Right lobe of liver (tissue), 6 donors: ENCODE results near the gene MARK3. TPM values are rescaled to one million over a fixed set of nuclear protein-coding genes. Genes with fewer than 3 reads are reported as not detected.
A peak's percentile ranks its signal among the peaks of the same experiment; 100 is the strongest.

Experiments
- ATAC-seq, 4 donors: fragments of 200-7000 bp; cut with Tn5 transposase; one replicate each; pipeline ENCODE4 v1.9.1; 2020; ENCODE audit warnings: mild to moderate bottlenecking in 4 of 4, moderate library complexity in 4 of 4
- DNase-seq, 3 donors: peaks; one replicate each; pipeline ENCODE4 v3.0.0-alpha.2; 2020
- H3K27ac ChIP-seq, 3 donors: fragments of 200-600 bp; one replicate each; pipeline ENCODE4 v1.8.0; 2022
- H3K27me3 ChIP-seq, 2 donors: fragments of 200-600 bp; one replicate each; pipeline ENCODE4 v1.8.0; 2022
- H3K36me3 ChIP-seq, 4 donors: fragments of 200-600 bp; sonication (generic) in 1 of 4; one replicate each; pipeline versions ENCODE4 v1.5.1 to v1.8.0; 2017 to 2022; ENCODE audit warnings: control low read depth in 1 of 4
- H3K4me1 ChIP-seq, 4 donors: fragments of 200-600 bp; sonication (generic) in 1 of 4; one replicate each; pipeline versions ENCODE4 v1.5.1 to v1.8.0; 2017 to 2022; ENCODE audit warnings: control low read depth in 1 of 4
- H3K4me3 ChIP-seq, 3 donors: fragments of 200-600 bp; one replicate each; pipeline ENCODE4 v1.8.0; 2022
- H3K9me3 ChIP-seq, 4 donors: fragments of 200-600 bp; sonication (generic) in 1 of 4; one replicate each; pipeline versions ENCODE4 v1.5.1 to v1.8.0; 2017 to 2022; ENCODE audit warnings: control low read depth in 1 of 4
- CTCF ChIP-seq, 4 donors: fragments of 200-600 bp in 3 of 4; fragments of 450-650 bp in 1 of 4; IDR thresholded peaks; one replicate each; pipeline versions ENCODE4 v1.5.1 to v1.8.0; 2016 to 2022; ENCODE audit warnings: antibody characterized with exemption in 4 of 4, mild to moderate bottlenecking in 2 of 4
- POLR2A ChIP-seq: fragments of 450-650 bp; IDR thresholded peaks from one replicate; pipeline ENCODE4 v1.6.1; 2017; ENCODE audit warnings: antibody characterized with exemption, mild to moderate bottlenecking
- WGBS: methylation state at CpG from one replicate; pipeline ENCODE4 v1.1.6; 2018; ENCODE audit warnings: low coverage, low lambda C conversion rate; ENCODE audit not compliant: insufficient coverage; ENCODE audit errors: missing lambda C conversion rate; 5-methylcytosine and 5-hydroxymethylcytosine counted together
- intact Hi-C, 2 donors: fragments of 100-400 bp; cut with DNase I; formaldehyde crosslinking; loops; one replicate each; pipeline versions ENCODE4 v1.11.2 to v1.14.1; 2022
- total RNA-seq, 6 experiments: library from RNA; depleted of rRNA in 2 of 6; stranded (reverse); fragments of >200 nt in 2 of 6; fragmentation: NEBNext Ultra II Directional in 3 of 6; extraction: Animal tissue kit (Norgen Biotek cat#: 25700) in 3 of 6; gene quantifications; one replicate each; pipeline versions ENCODE4 v1.1.0 to v1.2.4, GENCODE V29; 2016 to 2023
- donor health status: DM: no; HTN: yes; CAD: no.
- donor health status: DM: no; HTN: no; CAD: no.
- donor health status: DM: no; HTN: no; CAD: no.
- donor health status: DM: no; HTN: yes; CAD: no.
- donor health status: DM: no; HTN: yes; CAD: no.

Gene MARK3
- total RNA-seq, 6 experiments from 2014 or later: 25.5 to 34.3 (median 27.3) TPM

GRCh38 chr14:103384450-103385151 is 614 bp upstream of the MARK3 start:
- TF ChIP-seq POLR2A (no peak), CTCF (IDR thresholded peaks at IDR 0.05) (no peak)
- DNase-seq (no peak), ATAC-seq (peak in 2 of 4 donors; percentile 17 to 27)
- peak overlapping the region; percentile 93 to 98 (median 97) for H3K4me3 ChIP-seq
- H3K4me1 ChIP-seq: peaks cover 0 to 25% (median 2%) of the 10 kb centered on the region in 4 donors
- H3K9me3 ChIP-seq: no peaks in the 10 kb centered on the region
- intact Hi-C loops: no loop called here
- no peaks in the 10 kb centered on the region for H3K27me3 ChIP-seq
- 44% methylated on average over 7 of the region's 31 CpGs for WGBS
- peak overlapping the region; percentile 94 to 99 (median 98) for H3K27ac ChIP-seq
- no peaks in the 10 kb centered on the region for H3K36me3 ChIP-seq

- DNase-seq (peak; percentile 49 to 63 (median 56)), ATAC-seq (peak; percentile 11 to 26 (median 18))
- intact Hi-C loops: no loop called here
- H3K4me1 ChIP-seq: peaks cover 0 to 36% (median 3%) of the 10 kb centered on the region in 4 donors
- TF ChIP-seq POLR2A: no peak
- no peak for TF ChIP-seq CTCF (IDR thresholded peaks at IDR 0.05)
- no peaks in the 10 kb centered on the region for H3K27me3 ChIP-seq
- peak overlapping the region; percentile 94 to 99 (median 98) for H3K27ac ChIP-seq
- under 1% methylated on average over 22 of the region's 44 CpGs for WGBS
- H3K9me3 ChIP-seq: no peaks in the 10 kb centered on the region
- H3K36me3 ChIP-seq: no peaks in the 10 kb centered on the region
- H3K4me3 ChIP-seq: peak overlapping the region; percentile 93 to 98 (median 97)
Observed at GRCh38 chr14:103385929-103386712, 906 bp downstream of the MARK3 start.

GRCh38 chr14:103386713-103387329 is 1.6 kb downstream of the MARK3 start:
- TF ChIP-seq CTCF (IDR thresholded peaks at IDR 0.05): no peak
- no peak for TF ChIP-seq POLR2A
- Histone ChIP-seq H3K36me3 (no peaks in the 10 kb centered on the region), H3K27ac (peak overlapping the region; percentile 94 to 99 (median 98)), H3K27me3 (no peaks in the 10 kb centered on the region), H3K9me3 (no peaks in the 10 kb centered on the region), H3K4me1 (peaks cover 0 to 39% (median 3%) of the 10 kb centered on the region in 4 donors), H3K4me3 (peak overlapping the region; percentile 93 to 98 (median 97))
- intact Hi-C loops: no loop called here
- WGBS: 9% methylated on average over 9 of the region's 9 CpGs
- no peak for DNase-seq
- ATAC-seq: no peak

- H3K4me3 ChIP-seq: no peak overlapping the region
- H3K27ac ChIP-seq: no peak overlapping the region
- no peak for DNase-seq
- intact Hi-C loops: no loop called here
- 100% methylated on average over 1 of the region's 1 CpG for WGBS
- no peak for TF ChIP-seq CTCF (IDR thresholded peaks at IDR 0.05)
- no peak for ATAC-seq
- H3K27me3 ChIP-seq: no peaks in the 10 kb centered on the region
- no peaks in the 10 kb centered on the region for H3K9me3 ChIP-seq
- H3K36me3 ChIP-seq: no peaks in the 10 kb centered on the region
- peaks cover 0 to 47% (median 9%) of the 10 kb centered on the region in 4 donors for H3K4me1 ChIP-seq
Observed at GRCh38 chr14:103388664-103389063, 3.4 kb downstream of the MARK3 start.
